GM12873 (cell line): Measurements from ENCODE around the gene CD300LF.

ENCODE experiments used
- CTCF ChIP-seq: IDR thresholded peaks from 2 replicates; pipeline ENCODE4 v1.5.1; 2012; ENCODE audit warnings: low read depth, mild to moderate bottlenecking, moderate library complexity, low read length, control low read depth; ENCODE audit not compliant: insufficient read depth; ENCODE audit errors: missing control alignments

The CD300LF gene

DNA sequence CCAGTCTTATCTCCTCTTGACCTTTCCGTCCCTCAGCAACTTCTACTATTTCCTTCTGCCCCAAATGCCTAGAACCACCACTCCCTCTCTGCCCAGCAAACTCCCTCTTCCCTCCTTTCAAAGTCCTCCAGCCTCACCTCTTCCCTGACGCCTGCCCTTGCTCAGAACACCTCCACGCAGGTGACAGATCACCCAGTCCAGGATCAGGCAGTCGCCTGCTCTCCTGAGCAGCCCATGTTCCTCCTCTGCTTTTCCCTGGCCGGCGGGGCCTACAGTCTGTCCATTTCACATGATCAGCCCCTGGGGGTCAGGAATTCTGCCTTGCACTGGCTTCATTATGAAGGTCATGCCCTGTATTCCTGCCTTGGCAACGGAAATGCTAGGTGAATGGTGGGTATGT is 422 bp downstream of the CD300LF start:
- no peak for TF ChIP-seq CTCF

GRCh38 chr17:74711058-74711824 is 1.5 kb downstream of the CD300LF start:
- no peak for TF ChIP-seq CTCF

DNA sequence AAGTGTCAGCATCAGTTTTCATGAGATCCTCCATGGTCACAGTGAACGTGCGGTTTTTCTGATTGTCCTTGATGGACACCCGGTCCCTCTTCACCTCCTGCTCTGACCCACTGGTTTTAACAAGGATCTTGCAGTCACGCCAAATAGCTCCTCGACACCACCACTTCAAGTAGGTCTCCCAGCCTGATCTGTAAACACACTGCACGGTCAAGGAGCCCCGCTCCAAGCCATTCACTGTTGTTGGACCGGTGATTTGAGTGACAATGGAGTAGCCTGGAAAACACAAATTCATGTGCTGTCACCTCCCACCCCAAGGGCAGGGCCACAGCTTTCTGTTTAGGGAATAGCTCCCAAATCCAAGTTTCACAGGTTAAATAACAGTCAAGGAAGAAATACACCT is 8.2 kb downstream of the CD300LF start:
- TF ChIP-seq CTCF, result no peak

DNA sequence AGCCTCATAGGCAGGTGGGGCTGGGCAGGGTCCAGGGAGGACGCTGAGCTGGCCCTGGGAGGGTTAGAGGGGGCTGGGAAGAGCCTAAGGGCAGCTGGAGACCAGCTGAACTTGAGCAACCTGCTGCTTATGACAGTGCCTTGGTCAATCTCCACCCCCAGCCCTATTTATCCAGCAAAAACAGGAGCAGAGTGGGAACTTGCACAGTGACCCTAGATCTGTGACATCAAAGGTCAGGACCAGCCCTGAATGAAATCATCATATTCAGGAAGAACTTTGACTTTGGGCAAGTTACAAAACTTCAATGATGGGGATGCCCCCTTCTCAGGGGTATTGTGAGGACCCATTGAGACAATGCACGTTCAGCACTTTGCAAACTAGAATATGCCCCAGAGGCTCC is 9.4 kb downstream of the CD300LF start:
- no peak for TF ChIP-seq CTCF

- TF ChIP-seq CTCF, result no peak
Observed at GRCh38 chr17:74702116-74702871, 10.4 kb downstream of the CD300LF start.

- no peak for TF ChIP-seq CTCF
Observed at GRCh38 chr17:74699236-74699635, 13.5 kb downstream of the CD300LF start.

DNA sequence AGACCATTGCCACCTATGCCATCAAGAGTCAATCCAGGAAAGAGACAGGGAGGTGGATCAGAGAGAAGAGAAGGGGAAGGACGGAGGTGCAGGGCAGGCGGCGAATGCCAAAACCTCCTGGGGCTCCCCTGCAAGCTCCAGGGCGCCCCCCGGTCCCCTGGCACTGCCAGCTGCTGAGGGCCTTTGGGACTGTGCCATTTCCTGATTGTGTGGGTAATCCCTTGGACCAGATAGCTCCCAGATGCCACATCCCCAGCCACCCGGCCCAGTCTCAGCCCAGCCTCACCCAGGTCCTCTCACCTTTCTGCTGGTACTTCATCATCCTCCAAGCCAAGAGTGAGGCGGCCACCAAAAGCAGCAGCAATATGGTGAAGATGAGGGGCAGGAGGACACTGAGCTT is 14.7 kb downstream of the CD300LF start:
- TF ChIP-seq CTCF, result no peak
